NCI-H1105 treated with DMSO at 0.1 percent for 48 hours (cell line): Measurements from ENCODE around the gene CD1E.
"Not testable (repeated sequence)": the region's sequence is repeated elsewhere in the genome, so short reads cannot be mapped to it uniquely, and the experiment has no call there.

Experiments
- DNase-seq: peaks from one replicate; lab custom pipeline; 2025; lab: John Stamatoyannopoulos, UW

The CD1E gene

GRCh38 chr1:158353303-158354075 lies at the start of gene CD1E:
Gene CD1E, plus strand, starts transcription at chr1:158353894. Its CDS starts 95 bp downstream, at chr1:158353989.
- no peak for DNase-seq

DNA sequence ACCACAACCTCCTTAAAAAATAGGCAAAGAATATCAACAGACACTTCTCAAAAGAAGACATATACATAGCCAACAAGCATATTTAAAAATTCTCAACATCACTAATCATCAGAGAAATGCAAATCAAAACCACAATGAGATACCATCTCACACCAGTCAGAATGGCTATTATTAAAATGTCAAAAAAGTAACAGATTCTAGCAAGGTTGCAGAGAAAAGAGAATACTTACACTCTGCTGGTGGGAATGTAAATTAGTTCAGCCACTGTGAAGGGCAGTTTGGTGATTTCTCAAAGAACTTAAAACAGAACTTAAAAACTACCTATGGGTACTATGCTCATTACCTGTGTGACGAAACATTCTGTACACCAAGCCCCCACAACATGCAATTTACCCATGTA lies 43.1 kb upstream of the CD1E start:
- no peak for DNase-seq

GRCh38 chr1:158311066-158311465 lies 42.6 kb upstream of the CD1E start:
- DNase-seq: no peak

DNA sequence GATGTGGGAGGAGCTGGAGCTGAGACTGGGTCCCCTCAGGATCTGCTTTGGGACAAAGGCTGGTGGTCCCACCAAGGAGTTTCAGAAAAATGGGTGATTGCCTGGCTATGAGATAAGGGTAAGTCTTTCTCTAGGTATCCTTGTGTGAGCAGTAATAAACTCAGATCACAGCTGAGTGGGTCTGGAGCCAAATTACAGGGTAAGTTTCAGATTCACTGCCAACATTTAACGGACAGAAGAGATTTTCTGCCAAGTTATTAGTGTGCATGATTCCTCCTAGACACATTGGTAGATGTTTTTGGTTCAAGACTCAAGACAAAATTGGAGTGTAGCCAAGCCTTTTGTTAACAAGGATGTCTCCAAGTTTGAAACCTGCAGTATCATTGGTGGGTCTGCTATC lies 29.8 kb upstream of the CD1E start:
- DNase-seq: peak; percentile 51

DNA sequence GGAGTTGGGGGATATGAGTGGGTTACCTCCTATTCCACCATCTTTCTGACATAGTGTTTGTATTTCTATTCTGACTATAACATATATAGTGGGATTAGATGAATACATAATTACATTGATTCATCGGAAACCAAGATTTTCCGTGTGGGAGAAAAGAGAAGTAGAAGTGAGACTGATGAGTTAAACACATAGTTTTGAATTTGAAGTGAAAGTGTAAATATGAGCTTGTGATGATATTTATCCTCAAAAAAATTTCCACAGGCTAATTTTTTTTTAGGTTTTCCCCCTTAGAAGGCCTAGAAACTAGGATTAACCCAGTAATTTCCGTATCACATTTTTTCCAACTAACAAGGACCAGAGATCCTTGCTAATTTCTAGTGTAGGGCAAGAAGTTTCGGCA lies 29.3 kb upstream of the CD1E start:
- DNase-seq: no peak

DNA sequence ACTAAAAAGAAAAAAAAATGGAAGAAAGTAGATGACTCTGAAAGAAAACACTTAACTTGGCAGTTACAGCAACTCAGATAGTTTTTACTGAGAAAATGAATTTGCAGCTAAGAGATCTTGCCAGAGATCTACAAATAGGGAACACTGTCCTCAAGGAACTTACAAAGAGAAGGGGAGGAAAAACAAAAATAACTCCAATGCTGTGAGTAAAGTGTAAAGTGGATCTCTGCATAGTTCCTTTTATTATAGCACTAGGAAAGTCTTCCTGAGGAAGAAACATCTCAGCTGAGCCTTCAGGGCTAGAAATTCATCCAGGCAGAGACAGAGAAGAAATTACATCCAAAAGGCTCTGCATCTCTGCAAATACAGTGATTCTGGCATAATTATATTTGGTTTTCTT lies 26.2 kb upstream of the CD1E start:
- DNase-seq: no peak

GRCh38 chr1:158328426-158328825 lies 25.3 kb upstream of the CD1E start:
- DNase-seq: no peak

DNA sequence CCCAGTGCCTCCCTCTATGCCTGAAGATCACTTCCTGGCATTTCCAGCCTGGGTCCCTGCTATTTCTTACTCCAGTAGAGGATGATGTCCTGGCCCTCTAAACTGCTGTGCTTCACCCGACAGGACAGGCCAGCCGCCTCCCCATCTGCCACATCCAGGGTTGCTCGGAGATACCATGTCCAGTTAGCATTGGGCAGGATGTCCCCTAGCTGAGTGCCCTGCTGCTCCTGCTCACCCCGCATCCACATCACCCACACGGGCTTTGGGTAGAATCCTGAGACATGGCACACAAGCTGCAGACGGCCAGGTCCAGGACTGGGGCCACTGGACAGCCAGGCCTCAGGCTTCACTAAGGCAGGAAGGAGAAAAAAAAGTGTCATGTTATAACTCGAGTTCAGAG lies 24.4 kb upstream of the CD1E start:
- no peak for DNase-seq

GRCh38 chr1:158329733-158330132 lies 24.0 kb upstream of the CD1E start:
- DNase-seq: peak; percentile 61

DNA sequence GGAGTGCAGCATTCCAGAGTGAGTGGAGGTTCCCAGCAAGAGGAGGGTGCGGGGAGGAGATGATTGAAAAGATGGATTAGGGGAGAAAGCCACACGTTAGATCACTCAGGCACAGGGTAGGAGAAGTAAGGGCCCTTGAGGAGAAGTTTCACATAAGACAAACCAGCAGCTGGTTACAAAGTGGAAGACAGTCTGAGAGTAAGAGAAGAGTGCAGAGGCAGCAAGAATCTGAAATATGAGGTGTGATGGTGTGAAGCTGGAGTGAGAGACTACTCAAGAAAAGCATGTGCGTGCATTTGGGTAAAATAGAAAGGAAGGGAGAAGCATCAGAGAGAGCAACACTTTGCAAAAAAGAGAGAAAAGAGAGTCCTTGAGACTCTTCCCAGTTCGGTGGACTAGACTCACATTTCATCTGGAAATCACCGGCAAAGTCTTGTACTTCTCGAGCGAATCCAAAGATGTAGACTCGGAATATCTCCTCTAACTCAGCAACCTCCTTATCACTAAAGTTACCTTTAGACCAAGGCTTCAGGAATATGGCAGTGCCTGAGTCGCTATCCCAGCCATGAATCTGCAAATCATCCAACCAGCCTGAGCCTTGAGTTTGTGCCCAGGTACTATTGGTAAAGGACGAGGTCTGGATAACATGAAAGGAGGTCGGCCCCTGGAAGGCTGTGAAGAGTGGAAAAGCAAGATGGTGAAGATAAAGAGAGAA lies 23.1 kb upstream of the CD1E start:
- DNase-seq: no peak

DNA sequence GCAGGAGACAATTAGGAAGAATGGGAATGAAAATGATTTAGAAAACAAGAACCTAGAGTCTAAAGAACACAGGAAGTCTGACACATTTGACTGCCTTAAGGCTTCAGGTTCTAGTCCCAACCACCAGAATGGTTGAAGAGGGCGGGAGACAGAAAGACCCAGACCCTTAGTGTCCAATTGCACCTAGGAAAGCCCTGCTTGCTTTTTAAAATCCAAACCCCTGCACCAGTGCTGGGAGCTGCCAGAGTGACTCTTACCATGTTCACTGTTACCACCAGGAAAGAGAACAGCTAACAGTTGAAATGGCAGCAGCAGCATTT lies 22.6 kb upstream of the CD1E start:
- no peak for DNase-seq

- no peak for DNase-seq
These were observed 22.1 kb upstream of the CD1E start, which contains the start of gene CD1B for GRCh38 chr1:158331481-158332150. Gene CD1B, minus strand, starts transcription at chr1:158331531. Its CDS starts 108 bp downstream, at chr1:158331423.

DNA sequence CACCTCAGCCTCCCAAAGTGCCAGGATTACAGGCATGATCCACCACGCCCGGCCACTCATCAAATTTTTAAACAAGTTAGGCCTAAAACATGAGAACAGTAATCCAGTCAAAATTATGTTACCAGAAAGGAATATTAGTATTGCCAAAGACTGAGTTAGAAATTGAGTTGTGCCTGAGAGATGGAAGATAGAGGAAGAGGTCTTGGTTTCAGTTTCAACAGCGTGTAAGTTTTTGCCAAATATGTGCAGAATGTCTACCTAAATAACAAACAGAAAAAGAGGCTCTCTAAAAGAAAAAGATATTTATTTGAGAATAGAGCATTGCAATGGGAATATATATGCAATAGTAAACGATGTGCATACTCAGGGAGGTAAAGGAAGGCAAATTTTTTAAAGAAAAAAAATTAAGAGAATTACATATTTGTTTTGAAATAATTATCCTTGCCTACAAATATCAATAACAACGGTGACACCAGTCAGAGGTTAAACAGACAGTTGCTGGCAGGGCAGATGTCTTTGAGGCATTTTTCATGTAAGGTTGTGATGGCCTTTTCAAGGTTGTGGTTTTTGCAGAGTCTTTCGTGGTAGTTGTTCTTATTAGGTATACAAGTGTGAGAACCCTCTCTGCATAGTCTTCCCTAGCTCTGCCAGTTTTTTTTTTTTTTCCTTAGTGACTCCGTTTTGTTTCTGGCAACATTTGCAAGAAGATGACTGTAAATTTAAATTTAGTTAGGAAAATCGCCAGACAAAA lies 20.1 kb upstream of the CD1E start:
- DNase-seq: no peak

GRCh38 chr1:158334526-158335212 lies 19.0 kb upstream of the CD1E start:
- no peak for DNase-seq

- DNase-seq: no peak
These were observed 18.5 kb upstream of the CD1E start for GRCh38 chr1:158335213-158335532.

- DNase-seq: not testable (repeated sequence)
These were observed 17.3 kb upstream of the CD1E start for GRCh38 chr1:158336413-158336812.

GRCh38 chr1:158348946-158349345 lies 4.7 kb upstream of the CD1E start:
- DNase-seq: not testable (repeated sequence)

DNA sequence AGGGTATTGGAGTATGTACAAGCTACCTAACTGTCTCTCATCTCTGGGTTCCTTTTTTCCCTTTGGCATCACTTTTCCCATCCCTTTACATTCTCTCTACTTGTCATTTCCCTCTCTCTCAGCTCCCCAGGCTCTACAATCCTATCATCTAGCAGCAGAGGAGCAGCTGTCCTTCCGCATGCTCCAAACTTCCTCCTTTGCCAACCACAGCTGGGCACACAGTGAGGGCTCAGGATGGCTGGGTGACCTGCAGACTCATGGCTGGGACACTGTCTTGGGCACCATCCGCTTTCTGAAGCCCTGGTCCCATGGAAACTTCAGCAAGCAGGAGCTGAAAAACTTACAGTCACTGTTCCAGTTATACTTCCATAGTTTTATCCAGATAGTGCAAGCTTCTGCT lies 561 bp downstream of the CD1E start:
- no peak for DNase-seq

GRCh38 chr1:158355773-158356285 lies 2.1 kb downstream of the CD1E start:
- DNase-seq: no peak

DNA sequence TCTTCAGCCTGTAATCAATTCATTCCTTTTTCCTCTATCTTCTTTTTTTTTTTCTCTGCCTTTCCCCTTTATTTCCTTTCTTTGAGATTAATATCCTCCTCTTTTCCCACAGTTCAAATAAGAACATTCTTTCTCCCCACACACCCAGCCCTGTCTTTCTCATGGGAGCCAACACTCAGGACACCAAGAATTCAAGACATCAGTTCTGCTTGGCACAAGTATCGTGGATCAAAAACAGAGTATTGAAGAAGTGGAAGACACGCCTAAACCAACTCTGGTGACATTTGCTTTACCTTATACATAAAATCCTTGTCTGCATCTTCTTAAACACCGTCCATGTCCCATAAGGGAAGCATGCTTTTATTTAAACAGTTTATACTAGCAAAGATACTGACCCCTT lies 2.9 kb downstream of the CD1E start:
- DNase-seq: no peak

DNA sequence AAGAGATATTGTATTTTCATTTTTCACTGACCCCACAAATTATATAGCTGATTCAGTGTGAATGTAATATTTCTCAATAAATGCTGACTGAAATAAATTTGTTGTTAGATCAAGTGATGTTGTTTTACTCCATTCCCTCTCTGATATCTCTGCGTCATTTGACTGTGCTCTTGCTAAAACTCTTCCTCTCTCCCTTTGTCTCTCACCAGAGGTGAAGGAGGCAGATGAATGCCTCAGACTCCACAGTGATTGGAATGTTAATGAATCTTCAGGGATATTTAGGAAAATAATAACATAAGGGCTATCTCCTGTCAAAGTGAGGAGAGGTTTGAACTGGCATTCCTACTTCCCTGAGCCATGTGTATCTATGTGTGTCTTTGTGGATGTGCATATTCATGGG lies 3.7 kb downstream of the CD1E start:
- DNase-seq: no peak

DNA sequence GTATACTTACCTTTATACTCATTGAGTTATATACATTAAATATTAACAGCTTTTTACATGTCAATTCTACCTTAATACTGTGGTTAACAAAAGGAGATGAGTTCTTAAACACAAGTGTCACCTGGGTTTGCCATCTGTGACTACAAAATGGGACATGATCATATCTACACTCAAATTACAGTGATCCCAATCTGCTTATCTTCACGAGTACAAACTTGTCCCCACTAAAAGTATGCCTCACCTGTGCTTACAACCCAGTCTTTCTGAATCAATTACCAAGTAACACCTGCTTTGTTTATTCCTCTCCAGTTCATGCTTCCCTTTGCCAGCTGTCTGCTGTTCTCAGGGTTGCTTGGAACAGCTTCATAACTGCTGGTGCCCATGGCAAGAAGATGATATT lies 8.8 kb downstream of the CD1E start:
- peak; percentile 100 for DNase-seq
